Right lobe of liver (tissue), 6 donors: ENCODE data around the gene AVP. TPM values are rescaled to one million over a fixed set of nuclear protein-coding genes. Genes with fewer than 3 reads are reported as not detected.

Experiments
- ATAC-seq, 4 donors: fragments of 200-7000 bp; cut with Tn5 transposase; one replicate each; pipeline ENCODE4 v1.9.1; 2020; ENCODE audit warnings: mild to moderate bottlenecking in 4 of 4, moderate library complexity in 4 of 4
- DNase-seq, 3 donors: peaks; one replicate each; pipeline ENCODE4 v3.0.0-alpha.2; 2020
- H3K27ac ChIP-seq, 3 donors: fragments of 200-600 bp; one replicate each; pipeline ENCODE4 v1.8.0; 2022
- H3K27me3 ChIP-seq, 2 donors: fragments of 200-600 bp; one replicate each; pipeline ENCODE4 v1.8.0; 2022
- H3K36me3 ChIP-seq, 4 donors: fragments of 200-600 bp; sonication (generic) in 1 of 4; one replicate each; pipeline versions ENCODE4 v1.5.1 to v1.8.0; 2017 to 2022; ENCODE audit warnings: control low read depth in 1 of 4
- H3K4me1 ChIP-seq, 4 donors: fragments of 200-600 bp; sonication (generic) in 1 of 4; one replicate each; pipeline versions ENCODE4 v1.5.1 to v1.8.0; 2017 to 2022; ENCODE audit warnings: control low read depth in 1 of 4
- H3K4me3 ChIP-seq, 3 donors: fragments of 200-600 bp; one replicate each; pipeline ENCODE4 v1.8.0; 2022
- H3K9me3 ChIP-seq, 4 donors: fragments of 200-600 bp; sonication (generic) in 1 of 4; one replicate each; pipeline versions ENCODE4 v1.5.1 to v1.8.0; 2017 to 2022; ENCODE audit warnings: control low read depth in 1 of 4
- POLR2A ChIP-seq: fragments of 450-650 bp; IDR thresholded peaks from one replicate; pipeline ENCODE4 v1.6.1; 2017; ENCODE audit warnings: antibody characterized with exemption, mild to moderate bottlenecking
- WGBS: methylation state at CpG from one replicate; pipeline ENCODE4 v1.1.6; 2018; ENCODE audit warnings: low coverage, low lambda C conversion rate; ENCODE audit not compliant: insufficient coverage; ENCODE audit errors: missing lambda C conversion rate; 5-methylcytosine and 5-hydroxymethylcytosine counted together
- intact Hi-C, 2 donors: fragments of 100-400 bp; cut with DNase I; formaldehyde crosslinking; loops; one replicate each; pipeline versions ENCODE4 v1.11.2 to v1.14.1; 2022
- total RNA-seq, 6 experiments: library from RNA; depleted of rRNA in 2 of 6; stranded (reverse); fragments of >200 nt in 2 of 6; fragmentation: NEBNext Ultra II Directional in 3 of 6; extraction: Animal tissue kit (Norgen Biotek cat#: 25700) in 3 of 6; gene quantifications; one replicate each; pipeline versions ENCODE4 v1.1.0 to v1.2.4, GENCODE V29; 2016 to 2023
- TF ChIP-seq, protein P1 (sequence below), 4 donors: fragments of 200-600 bp in 3 of 4; fragments of 450-650 bp in 1 of 4; IDR thresholded peaks; one replicate each; pipeline versions ENCODE4 v1.5.1 to v1.8.0; 2016 to 2022; ENCODE audit warnings: antibody characterized with exemption in 4 of 4, mild to moderate bottlenecking in 2 of 4
- donor health status: DM: no; HTN: yes; CAD: no.
- donor health status: DM: no; HTN: no; CAD: no.
- donor health status: DM: no; HTN: no; CAD: no.
- donor health status: DM: no; HTN: yes; CAD: no.
- donor health status: DM: no; HTN: yes; CAD: no.

The AVP gene
- total RNA-seq, 6 experiments from 2014 or later: 0.74 to 0.93 TPM; not detected in 4

DNA sequence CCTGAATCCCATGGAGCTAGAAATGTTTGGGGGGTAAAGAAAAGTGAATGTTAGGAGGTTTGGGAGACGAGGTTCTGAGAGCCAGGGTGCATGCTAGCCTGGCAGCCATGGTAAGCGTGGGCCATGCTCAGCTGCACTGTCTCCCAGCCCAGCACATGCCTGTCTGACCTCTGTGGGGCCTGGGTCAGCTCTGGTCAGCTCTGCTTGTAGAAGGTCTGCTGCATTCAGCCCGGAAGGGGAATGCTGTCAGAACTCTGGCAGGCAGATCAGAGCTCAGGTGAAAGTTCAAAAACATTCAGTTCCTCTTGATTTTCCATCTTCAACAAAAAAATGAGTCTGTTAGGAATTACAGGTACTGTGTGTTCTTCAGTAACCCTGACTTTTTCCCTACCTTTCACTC, 46.9 kb downstream of the AVP start:
- DNase-seq: peak in 1 of 3 donors; percentile 72
- Histone ChIP-seq H3K9me3 (no peaks in the 10 kb centered on the region), H3K4me1 (peaks cover 0 to 11% (median 2%) of the 10 kb centered on the region in 4 donors), H3K27ac (no peak overlapping the region), H3K36me3 (peaks cover 0 to 19% (median 6%) of the 10 kb centered on the region in 4 donors), H3K27me3 (no peaks in the 10 kb centered on the region), H3K4me3 (no peak overlapping the region)
- peak; percentile 40 to 55 (median 50) for ATAC-seq
- TF ChIP-seq, protein P1, sequence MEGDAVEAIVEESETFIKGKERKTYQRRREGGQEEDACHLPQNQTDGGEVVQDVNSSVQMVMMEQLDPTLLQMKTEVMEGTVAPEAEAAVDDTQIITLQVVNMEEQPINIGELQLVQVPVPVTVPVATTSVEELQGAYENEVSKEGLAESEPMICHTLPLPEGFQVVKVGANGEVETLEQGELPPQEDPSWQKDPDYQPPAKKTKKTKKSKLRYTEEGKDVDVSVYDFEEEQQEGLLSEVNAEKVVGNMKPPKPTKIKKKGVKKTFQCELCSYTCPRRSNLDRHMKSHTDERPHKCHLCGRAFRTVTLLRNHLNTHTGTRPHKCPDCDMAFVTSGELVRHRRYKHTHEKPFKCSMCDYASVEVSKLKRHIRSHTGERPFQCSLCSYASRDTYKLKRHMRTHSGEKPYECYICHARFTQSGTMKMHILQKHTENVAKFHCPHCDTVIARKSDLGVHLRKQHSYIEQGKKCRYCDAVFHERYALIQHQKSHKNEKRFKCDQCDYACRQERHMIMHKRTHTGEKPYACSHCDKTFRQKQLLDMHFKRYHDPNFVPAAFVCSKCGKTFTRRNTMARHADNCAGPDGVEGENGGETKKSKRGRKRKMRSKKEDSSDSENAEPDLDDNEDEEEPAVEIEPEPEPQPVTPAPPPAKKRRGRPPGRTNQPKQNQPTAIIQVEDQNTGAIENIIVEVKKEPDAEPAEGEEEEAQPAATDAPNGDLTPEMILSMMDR (IDR thresholded peaks at IDR 0.05): no peak
- TF ChIP-seq POLR2A: no peak
- intact Hi-C loops: no loop called here
- 11% methylated on average over 3 of the region's 3 CpGs for WGBS

DNA sequence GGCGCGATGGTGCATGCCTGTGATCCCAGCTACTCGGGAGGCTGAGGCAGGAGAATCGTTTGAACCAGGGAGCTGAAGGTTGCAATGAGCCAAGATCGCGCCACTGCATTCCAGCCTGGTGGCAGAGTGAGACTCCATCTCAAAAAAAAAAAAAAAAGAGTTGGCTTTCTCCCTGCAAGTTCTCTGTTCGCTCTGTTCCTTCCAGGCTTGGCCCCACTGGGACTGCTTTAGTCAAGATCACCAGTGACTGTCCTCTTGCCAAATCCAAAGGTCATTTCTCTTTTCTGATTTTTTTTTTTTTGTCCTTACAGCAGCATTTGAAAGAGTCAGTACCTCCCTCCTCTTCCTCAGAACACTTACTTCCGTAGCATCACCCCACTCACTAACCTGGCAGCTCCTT, 51.9 kb downstream of the AVP start:
- Histone ChIP-seq H3K36me3 (peaks cover 0 to 21% (median 6%) of the 10 kb centered on the region in 4 donors), H3K4me1 (peaks cover 0 to 4% (median 0%) of the 10 kb centered on the region in 4 donors), H3K4me3 (no peak overlapping the region), H3K27me3 (no peaks in the 10 kb centered on the region), H3K27ac (no peak overlapping the region), H3K9me3 (no peaks in the 10 kb centered on the region)
- ATAC-seq (peak in 2 of 4 donors; percentile 29 to 58), DNase-seq (no peak)
- intact Hi-C loops: no loop called here
- TF ChIP-seq POLR2A: no peak
- TF ChIP-seq, protein P1 (IDR thresholded peaks at IDR 0.05): no peak
- 94% methylated on average over 5 of the region's 8 CpGs for WGBS

Other genes with a start within 250 kb of the AVP start
- gene PCED1A, start 244.1 kb downstream of the AVP start, total RNA-seq: 10 to 100 TPM in 5 of 6 experiments, 1 to 10 TPM in 1; 9.6 to 22.2 (median 18.6) TPM
- 10 to 100 TPM; 17.2 to 22.2 (median 19.1) TPM for gene VPS16, start 244.0 kb downstream of the AVP start, total RNA-seq
- 10 to 100 TPM; 15.7 to 22.1 (median 18.6) TPM for gene PTPRA, start 211.2 kb downstream of the AVP start, total RNA-seq
- under 1 TPM in 3 of 6 experiments, not detected in 3; 0.55 to 0.81 (median 0.66) TPM for gene GNRH2, start 41.1 kb downstream of the AVP start, total RNA-seq
- gene MRPS26, start 38.7 kb downstream of the AVP start, total RNA-seq: 10 to 100 TPM; 27.8 to 59.1 (median 38.0) TPM
- 10 to 100 TPM in 2 of 6 experiments, 1 to 10 TPM in 4; 1.8 to 41.2 (median 7.0) TPM for gene OXT, start 13.1 kb downstream of the AVP start, total RNA-seq
- gene FASTKD5, start 75.1 kb upstream of the AVP start, total RNA-seq: 10 to 100 TPM; 10.3 to 18.2 (median 11.3) TPM
- 1 to 10 TPM; 1.8 to 3.2 (median 2.0) TPM for gene UBOX5, start 75.1 kb upstream of the AVP start, total RNA-seq
- 1 to 10 TPM; 3.9 to 6.1 (median 4.9) TPM for gene LZTS3, start 88.8 kb upstream of the AVP start, total RNA-seq
- 10 to 100 TPM; 55.0 to 76.1 (median 60.1) TPM for gene DDRGK1, start 120.0 kb upstream of the AVP start, total RNA-seq
- gene ITPA, start 124.8 kb upstream of the AVP start, total RNA-seq: 10 to 100 TPM; 17.5 to 38.8 (median 26.7) TPM
- under 1 TPM in 5 of 6 experiments, not detected in 1; 0.11 to 0.40 (median 0.18) TPM for gene SLC4A11, start 154.5 kb upstream of the AVP start, total RNA-seq